ENCODE measurements around the gene DEK.

DEK gene

GRCh38 chr6:18215436-18215835, 48.9 kb downstream of the DEK start:
- H3K9me2 ChIP-seq (replicated peaks; ENCODE audit: control insufficient read depth, low read length), result no peaks in the 10 kb centered on the region
- H3K36me3 ChIP-seq (ENCODE audit: control insufficient read depth, low read length), result 0 out of 2 replicates have a peak, but pooled peaks cover 3% of the 10 kb centered on the region
- no peaks in the 10 kb centered on the region for H3K79me2 ChIP-seq (ENCODE audit: control insufficient read depth, low read length)
- peaks cover 13% of the 10 kb centered on the region for H3F3A ChIP-seq (ENCODE audit: control insufficient read depth, insufficient read depth)
- peak overlapping the region; percentile 10; the same call in 1 of the 2 replicates for H3K27ac ChIP-seq (ENCODE audit: low read depth, low read length)
- peaks cover 34% of the 10 kb centered on the region for H3K4me1 ChIP-seq (ENCODE audit: control insufficient read depth, low read length)
- no peaks in the 10 kb centered on the region for H3K27me3 ChIP-seq (ENCODE audit: control insufficient read depth, low read length)
- no peaks in the 10 kb centered on the region for H4K20me1 ChIP-seq (ENCODE audit: control insufficient read depth, insufficient read depth, low read depth, low read length)
- no peaks in the 10 kb centered on the region for H3K9me3 ChIP-seq (ENCODE audit: control insufficient read depth, insufficient read depth, low read length)
- TF ChIP-seq CTCF (IDR thresholded peaks at IDR 0.05; ENCODE audit: low read depth, low read length, poor library complexity, severe bottlenecking) (no peak), EZH2phosphoT487 (IDR thresholded peaks at IDR 0.05; ENCODE audit: borderline replicate concordance, low read length) (no peak)
- peak overlapping the region; percentile 13 for H3K4me3 ChIP-seq (ENCODE audit: low read length)
- peak overlapping the region; percentile 52 for H3K4me2 ChIP-seq (ENCODE audit: low read length)

GRCh38 chr6:18214003-18214402, 50.3 kb downstream of the DEK start:
- no peaks in the 10 kb centered on the region for H3K27me3 ChIP-seq (ENCODE audit: control insufficient read depth, low read length)
- H3F3A ChIP-seq (ENCODE audit: control insufficient read depth, insufficient read depth), result peaks cover 3% of the 10 kb centered on the region; the same call in 1 of the 2 replicates
- no peaks in the 10 kb centered on the region for H3K79me2 ChIP-seq (ENCODE audit: control insufficient read depth, low read length)
- TF ChIP-seq EZH2phosphoT487 (IDR thresholded peaks at IDR 0.05; ENCODE audit: borderline replicate concordance, low read length), result no peak
- no peak for TF ChIP-seq CTCF (IDR thresholded peaks at IDR 0.05; ENCODE audit: low read depth, low read length, poor library complexity, severe bottlenecking)
- 0 out of 2 replicates have a peak, but pooled peaks cover 3% of the 10 kb centered on the region for H3K36me3 ChIP-seq (ENCODE audit: control insufficient read depth, low read length)
- no peaks in the 10 kb centered on the region for H3K9me2 ChIP-seq (replicated peaks; ENCODE audit: control insufficient read depth, low read length)
- H3K4me1 ChIP-seq (ENCODE audit: control insufficient read depth, low read length), result peaks cover 34% of the 10 kb centered on the region
- H3K27ac ChIP-seq (ENCODE audit: low read depth, low read length), result no peak overlapping the region
- no peak overlapping the region for H3K4me2 ChIP-seq (ENCODE audit: low read length)
- H3K4me3 ChIP-seq (ENCODE audit: low read length), result no peak overlapping the region
- no peaks in the 10 kb centered on the region for H4K20me1 ChIP-seq (ENCODE audit: control insufficient read depth, insufficient read depth, low read depth, low read length)
- H3K9me3 ChIP-seq (ENCODE audit: control insufficient read depth, insufficient read depth, low read length), result no peaks in the 10 kb centered on the region

- Histone ChIP-seq H3F3A (ENCODE audit: control insufficient read depth, insufficient read depth) (0 out of 2 replicates have a peak, but pooled peaks cover 3% of the 10 kb centered on the region), H3K36me3 (ENCODE audit: control insufficient read depth, low read length) (0 out of 2 replicates have a peak, but pooled peaks cover 3% of the 10 kb centered on the region), H3K4me3 (ENCODE audit: low read length) (no peak overlapping the region), H3K79me2 (ENCODE audit: control insufficient read depth, low read length) (no peaks in the 10 kb centered on the region), H3K27me3 (ENCODE audit: control insufficient read depth, low read length) (no peaks in the 10 kb centered on the region), H3K9me2 (replicated peaks; ENCODE audit: control insufficient read depth, low read length) (no peaks in the 10 kb centered on the region), H3K9me3 (ENCODE audit: control insufficient read depth, insufficient read depth, low read length) (no peaks in the 10 kb centered on the region), H3K4me1 (ENCODE audit: control insufficient read depth, low read length) (peaks cover 34% of the 10 kb centered on the region), H4K20me1 (ENCODE audit: control insufficient read depth, insufficient read depth, low read depth, low read length) (no peaks in the 10 kb centered on the region), H3K27ac (ENCODE audit: low read depth, low read length) (no peak overlapping the region), H3K4me2 (ENCODE audit: low read length) (no peak overlapping the region)
- no peak for TF ChIP-seq EZH2phosphoT487 (IDR thresholded peaks at IDR 0.05; ENCODE audit: borderline replicate concordance, low read length)
- TF ChIP-seq CTCF (IDR thresholded peaks at IDR 0.05; ENCODE audit: low read depth, low read length, poor library complexity, severe bottlenecking), result no peak
These were observed 50.9 kb downstream of the DEK start for GRCh38 chr6:18213439-18213838.

Data from DOHH2 (cell line).